ELR (cell line): ENCODE measurements around the gene GDF9.
"Not testable (repeated sequence)": the region's sequence is repeated elsewhere in the genome, so short reads cannot be mapped to it uniquely, and the experiment has no call there.

Source experiments
- DNase-seq: peaks from one replicate; pipeline ENCODE4 v3.0.0-alpha.2; 2015; ENCODE audit warnings: low read depth

The GDF9 gene

DNA sequence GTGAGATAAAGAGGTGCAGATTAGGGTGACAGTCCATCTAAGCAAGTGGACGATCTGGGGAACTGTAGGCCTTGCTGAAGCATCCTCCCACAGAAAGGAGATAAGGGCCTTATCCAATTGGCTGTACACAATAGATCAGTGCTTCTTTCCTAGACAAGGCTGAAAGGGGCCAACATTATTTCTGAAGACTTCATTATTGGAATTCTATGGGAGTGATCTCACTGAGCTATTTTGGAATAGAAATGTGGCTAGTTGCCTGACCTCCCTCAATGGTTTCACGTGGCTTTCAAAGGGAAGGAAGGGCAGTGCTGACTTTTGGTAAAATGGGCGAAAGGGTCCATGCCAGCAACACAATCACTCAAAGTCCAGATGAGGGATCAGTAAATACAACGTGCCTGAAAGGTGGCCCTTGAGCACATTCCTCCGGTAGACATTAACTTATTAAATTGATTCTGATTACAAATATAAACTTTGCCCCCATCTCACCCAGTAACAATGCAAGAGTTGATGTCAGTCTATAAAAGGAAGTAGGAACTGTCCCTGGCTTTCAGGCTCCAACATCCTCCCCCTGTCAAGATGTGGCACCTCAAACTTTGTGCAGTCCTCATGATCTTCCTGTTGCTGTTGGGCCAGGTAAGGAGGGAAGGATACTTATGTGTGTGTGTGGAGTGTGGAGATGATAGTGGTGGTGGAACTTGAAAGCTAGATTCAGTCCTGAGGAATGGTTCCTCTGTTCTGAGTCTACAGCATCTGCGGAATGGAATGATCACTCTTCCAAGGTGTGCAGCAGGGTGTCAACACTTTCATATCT lies 7.1 kb upstream of the GDF9 start, which contains the start of gene LEAP2:
Gene LEAP2, plus strand, starts transcription at position 550 of the 811 bp plus-strand sequence. Its CDS starts 27 bp downstream, at position 577.
- no peak for DNase-seq

DNA sequence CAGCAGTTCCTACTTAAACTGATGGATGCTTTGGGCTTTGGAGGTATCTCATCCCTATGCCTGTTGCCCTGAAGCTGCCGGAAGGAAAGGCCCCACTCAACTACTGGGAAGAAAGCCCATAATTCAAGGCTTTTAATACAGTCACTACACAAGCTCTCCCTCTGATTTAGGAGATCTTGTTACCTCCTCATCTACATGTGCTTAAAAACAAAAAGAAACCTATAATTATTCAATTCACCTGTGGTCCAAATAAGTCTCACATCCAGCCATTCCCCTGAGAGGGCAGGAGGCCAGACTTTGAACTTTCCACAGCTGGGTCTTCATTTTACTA lies 6.5 kb upstream of the GDF9 start:
- no peak for DNase-seq

DNA sequence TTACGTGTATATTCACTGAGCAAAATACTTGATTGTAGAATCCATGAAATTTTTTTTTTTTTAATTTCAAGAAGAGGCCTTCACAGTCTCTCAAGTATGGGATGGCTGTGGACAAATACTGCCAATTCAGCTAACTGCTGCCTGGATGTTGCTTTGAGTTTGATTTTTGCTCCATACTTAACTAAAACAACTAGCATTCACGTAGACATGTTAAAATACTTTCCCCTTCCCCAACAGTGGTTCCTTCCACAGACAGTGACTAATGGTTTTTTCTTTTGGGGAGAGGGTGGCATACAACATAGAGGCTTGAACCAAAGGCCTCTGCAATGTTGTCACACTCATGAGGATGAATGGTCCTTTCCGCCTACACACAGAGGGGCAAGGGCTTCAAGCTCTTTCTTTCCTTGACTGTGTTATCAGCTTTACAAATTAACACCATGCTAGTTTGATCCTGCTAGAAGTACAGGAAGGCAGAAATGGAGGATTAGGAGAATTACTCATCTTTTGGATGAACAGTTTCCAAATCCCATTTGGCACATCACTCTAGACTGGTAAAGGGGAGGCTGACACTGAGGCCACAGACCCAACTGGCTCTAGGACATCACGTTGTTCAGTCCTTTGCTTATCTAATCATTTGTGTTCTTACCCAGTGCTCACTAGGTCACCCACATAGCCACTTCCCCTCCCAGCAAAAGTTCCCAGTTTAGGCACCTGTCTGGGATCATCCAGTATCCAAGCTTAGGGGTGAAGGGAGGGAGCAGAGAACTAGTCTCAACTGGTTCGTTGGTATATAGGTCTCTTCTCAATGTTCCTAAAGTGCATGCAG lies 5.4 kb upstream of the GDF9 start:
- DNase-seq, result no peak

DNA sequence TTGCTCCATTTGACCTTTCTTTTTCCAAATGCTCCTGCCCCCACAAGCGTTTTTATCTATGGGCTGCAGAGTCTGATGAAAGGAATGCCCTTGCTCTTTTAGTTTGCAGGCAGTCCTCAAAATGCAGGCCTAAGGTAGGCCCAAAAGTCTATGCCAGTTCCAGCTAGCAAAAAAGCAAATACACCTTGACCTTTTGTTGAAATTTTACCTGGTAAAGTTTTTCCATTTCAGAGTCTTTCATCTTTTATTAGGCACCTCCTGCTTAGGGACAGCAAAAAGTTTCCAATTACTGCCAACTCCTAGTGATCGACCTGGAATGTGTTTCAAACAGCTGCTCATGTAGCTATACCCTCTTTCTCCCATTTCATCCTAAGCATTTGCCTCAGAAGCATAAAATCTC lies 4.5 kb upstream of the GDF9 start:
- no peak for DNase-seq

DNA sequence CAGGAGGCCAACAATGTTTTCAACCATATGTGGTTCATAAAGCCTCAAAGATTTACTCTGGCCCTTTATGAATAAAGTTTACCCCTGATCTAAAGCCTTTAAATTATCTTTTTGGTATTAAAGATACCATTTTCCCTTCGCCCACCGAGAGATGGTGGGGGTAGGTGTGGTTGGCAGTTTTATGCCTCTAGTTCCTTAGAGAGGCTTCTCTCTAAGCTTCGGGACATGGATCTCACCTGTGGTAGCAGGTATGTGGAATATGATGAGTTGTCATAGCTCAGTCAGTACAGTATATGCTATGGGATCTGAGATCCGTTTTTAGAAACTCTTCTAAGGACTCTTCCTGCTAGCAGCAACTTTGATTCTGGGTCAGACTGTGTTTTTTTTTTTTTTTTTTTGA lies 2.5 kb upstream of the GDF9 start:
- DNase-seq, result no peak

DNA sequence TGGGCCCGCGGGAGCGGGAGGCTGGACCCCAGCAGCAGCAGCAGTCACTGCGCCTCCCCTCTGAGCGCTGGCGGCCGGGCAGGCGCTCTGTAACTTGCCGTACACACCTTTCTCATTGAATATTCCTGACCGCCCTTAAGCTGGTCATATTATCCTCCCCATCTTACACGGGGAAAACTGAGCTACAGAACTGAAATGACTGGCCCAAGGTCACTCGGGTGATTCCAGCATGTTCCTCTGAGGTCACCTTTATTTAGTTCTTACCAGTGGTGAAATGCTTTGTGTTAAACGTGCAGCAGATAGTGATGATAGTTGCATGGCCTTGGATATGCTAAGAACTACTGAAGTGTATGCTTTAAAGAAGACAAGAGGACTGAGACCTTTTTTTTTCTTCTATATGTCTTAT lies 780 bp upstream of the GDF9 start:
- no peak for DNase-seq

DNA sequence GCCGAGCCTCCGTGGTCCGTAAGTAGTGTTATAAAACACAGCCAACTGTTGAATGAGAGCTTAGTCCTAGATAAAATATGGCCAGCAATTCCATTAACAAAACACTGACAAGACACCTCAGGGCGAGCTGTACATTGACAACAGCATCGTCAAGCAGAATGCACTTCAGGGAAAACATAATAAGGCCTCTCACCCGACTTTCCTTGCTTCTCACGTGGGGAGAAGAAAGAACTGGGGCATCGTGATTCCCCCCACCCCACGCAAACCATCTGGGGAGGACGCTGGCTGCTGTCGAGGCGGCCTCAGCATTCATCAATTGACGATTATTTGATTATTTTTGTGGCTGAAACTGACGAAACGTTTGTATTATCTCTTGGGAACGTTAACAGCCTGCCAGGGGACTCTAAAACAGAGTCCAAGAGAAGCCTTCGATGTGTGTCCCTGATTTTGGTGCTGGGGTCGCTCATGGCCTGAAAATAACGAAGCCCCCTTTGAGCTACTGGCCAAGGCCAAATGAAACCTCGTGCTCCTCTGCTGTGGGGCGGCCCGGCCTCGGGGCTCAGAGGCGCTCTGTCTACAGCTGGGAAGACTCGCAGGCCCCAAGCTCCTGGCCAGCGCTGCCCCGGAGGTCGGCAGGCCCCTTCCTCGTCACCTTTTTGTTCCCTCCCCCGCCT lies 464 bp downstream of the GDF9 start:
- DNase-seq, result no peak

DNA sequence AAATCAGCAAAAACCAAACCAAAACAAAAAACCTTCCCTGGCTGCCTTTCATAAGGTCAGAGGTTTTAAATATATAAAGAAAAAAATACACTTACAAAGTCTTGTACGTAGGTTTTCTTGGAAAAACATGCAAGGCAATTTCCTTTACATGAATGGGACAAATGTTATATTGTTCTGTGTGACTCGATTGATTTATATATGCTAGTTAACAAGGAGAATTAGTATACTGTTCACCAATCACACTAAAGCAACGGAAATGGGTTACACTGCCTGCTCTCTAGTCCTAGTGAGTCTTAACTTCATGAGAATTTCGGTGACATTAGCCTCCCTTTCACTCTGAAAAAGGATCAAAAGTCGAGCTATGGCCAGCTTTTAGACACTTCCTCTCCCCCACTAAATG lies 5.5 kb downstream of the GDF9 start:
- DNase-seq, result no peak

DNA sequence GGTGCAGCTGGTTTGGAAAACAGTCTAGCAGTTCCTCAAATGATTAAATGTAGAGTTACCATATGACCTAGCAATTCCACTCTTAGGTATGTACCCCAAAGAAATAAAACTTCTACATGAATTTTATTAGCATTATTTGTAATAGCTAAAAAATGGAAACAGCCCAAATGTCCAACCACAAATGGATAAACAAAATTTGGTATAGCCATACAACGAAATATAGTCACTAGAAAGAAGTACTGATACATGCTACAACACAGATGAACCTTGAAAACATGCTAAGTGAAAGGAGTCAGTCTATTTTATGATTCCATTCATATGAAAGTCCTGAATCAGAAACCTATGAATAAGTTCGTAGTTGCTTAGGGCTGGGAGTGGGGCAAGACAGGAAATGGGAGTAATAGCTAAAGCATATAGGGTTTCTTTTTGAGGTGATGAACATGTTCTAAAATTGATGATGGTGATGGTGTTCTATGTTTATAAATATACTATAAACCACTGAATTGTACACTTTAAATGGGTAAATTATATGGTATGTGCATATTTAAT lies 6.3 kb downstream of the GDF9 start:
- DNase-seq, result peak; percentile 58

DNA sequence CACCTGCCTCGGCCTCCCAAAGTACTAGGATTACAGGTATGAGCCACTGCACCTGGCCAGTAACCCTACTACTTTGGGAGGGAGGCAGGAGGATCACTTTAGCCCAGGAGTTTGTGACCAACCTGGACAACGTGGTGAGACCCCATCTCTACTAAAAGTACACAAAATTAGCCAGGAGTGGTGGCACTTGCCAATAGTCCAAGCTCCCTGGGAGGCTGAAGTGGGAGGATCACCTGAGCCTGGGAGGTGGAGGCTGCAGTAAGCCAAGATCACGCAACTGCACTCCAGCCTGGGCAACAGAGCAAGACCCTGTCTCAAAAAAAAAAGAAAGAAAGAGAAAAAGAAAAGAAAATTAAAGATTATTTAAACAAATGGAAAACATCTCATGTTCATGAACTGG lies 10.3 kb downstream of the GDF9 start:
- DNase-seq, result no peak

DNA sequence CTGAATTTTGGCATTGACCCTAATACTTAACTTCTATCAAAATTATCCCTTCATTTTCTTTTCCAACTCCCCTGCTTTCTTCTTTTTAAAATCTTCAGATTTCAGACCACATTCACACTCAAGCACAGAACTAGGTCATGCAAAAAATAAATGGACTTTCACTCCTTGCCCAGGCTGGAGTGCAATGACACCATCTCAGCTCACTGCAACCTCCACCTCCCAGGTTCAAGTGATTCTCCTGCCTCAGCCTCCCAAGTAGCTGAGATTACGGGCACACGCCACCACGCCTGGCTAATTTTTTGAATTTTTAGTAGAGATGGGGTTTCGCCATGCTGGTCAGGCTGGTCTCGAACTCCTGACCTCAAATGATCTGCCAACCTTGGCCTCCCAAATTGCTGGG lies 11.3 kb downstream of the GDF9 start:
- DNase-seq, result not testable (repeated sequence)

DNA sequence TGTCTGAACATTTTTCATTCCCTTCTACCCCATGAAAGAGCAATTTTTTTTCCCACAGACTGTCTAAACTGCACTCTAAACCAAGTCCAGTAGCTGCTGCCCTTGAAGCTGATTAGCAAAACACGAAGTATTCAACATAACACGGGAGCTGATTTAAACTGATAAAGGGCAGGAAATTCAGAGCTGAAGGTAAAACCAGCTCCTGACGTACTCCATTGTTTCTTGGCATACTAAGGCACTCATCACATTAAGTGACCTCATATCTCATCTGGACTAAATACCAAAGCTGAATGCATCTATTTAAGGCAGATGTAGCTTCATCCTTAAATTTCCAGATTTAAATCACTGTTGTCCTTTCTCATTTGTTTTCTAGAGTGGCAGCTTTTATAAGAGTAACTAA lies 12.0 kb downstream of the GDF9 start:
- DNase-seq, result peak; percentile 35

DNA sequence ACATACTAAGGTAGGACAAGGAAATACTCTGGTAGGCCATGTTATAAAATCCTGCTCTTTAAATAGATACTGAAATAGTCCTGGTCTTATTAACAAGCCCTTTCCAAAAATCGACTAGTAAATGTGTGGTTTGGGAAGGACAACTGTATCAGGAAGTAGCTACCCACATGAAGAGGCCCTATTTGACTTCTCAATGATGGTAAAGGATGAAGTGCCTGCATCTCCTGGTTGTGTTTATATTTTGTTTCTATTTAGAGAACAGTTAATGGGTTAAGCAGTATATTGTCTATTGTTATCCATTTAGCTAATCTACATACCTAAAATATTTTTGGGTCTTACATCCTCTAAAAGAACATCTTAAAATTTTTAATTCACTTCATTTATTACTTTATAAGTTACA lies 12.5 kb downstream of the GDF9 start:
- DNase-seq, result no peak

DNA sequence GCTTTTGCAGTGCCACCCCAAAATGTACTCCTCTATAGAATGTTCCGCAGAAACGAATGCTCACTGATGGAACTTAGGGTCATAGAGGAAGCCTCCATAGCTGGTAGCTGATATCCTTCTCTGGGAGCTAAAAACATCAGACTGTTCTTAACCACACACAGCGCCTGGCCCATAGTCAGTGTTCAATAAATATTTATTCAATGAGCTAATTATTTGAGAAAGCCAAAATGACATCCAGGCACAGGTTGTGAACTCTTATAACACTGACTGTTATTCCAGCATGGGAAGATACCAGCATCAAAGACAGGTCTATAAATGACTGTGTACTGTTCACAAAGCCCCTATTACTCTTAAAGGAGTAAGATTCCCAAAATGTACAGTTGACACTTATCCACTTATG lies 12.9 kb downstream of the GDF9 start:
- DNase-seq, result no peak

DNA sequence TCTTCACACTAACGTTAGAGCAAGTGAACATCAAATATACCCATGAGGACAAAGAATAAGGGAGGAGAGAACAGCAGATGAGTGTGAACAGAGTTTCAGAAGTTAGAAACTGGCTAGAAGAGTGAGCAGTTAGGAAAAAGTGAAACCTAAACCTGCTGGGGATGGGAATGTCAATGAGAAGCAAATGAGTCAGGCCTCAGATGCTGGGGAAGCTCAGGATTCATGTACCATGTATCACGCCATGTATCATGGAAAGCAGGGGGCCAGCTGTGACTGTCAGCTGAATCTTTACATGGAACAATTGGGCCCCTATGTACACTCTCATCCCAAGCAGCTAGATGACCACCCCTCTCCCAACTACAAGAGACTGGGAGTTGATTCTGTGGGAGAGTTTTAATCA lies 16.2 kb downstream of the GDF9 start:
- DNase-seq, result peak; percentile 83

DNA sequence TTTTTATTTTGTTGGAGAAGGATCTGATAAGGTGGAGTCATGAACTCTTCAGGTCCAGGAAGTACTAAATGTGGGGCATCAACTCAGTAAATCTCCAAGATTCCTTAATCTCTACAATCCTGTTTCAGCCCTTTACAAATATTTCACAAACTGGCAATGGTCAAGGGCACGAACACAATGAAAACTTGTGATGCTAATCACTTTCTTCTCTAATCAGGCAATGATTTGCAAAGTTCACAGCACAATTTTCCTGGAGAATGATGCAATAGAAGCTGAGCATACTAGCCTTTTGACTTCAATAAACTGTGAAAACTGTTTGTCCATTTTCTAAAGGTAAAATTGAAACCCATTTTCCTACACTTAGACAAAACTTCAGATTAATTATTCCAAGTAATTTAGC lies 16.9 kb downstream of the GDF9 start:
- no peak for DNase-seq

DNA sequence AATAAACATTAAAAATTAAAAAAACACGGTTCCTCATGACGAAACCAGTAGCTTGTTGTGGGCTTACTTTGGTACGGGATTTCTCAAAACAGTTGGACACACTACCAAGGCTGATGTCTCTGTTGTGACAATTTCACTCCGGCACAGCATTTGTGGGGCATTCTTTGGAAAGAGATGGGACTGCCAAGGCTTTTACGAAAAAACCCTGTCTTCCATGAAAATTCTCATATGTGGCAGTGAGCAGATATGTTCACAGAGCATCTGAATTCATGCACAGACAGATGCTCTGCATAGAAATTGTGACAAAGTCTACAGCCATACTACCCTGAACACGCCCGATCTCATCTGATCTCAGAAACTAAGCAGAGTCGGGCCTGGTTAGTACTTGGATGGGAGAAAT lies 18.0 kb downstream of the GDF9 start:
- no peak for DNase-seq

DNA sequence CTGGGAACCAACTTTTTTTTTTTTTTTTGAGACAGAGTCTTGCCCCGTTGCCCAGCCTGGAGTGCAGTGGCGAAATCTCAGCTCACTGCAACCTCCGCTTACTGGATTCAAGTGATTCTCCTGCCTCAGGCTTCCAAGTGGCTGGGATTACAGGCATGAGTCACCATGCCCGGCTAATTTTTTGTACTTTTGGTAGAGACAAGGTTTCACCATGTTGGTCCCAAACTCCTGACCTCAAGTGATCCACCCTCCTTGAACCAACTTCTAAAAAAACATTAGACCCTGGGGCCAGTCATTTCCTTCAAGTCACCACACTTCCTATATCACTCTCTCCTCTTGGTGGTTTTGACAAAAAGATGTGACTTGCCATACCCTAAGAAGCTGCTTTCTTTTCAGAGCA lies 25.0 kb downstream of the GDF9 start:
- DNase-seq, result peak; percentile 59

DNA sequence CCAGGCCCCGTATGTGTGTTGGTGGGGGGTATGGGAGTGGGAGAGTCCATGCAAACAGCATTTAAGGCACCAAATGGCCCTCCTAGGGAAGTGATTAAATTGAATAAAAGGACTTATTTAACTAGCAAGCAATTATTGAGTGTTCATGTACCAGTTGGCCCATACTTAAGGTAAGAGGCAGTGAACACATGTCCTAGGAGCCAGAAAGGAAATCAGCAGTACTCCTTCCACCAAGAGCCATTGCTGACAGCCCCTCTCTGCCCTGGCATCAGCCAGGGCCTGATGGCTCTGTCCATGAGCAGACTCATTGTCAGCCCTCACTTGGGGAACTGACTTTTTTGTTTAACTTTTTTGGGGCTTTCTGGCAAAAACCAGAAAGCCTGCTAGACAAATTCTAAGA lies 25.4 kb downstream of the GDF9 start:
- DNase-seq, result no peak

DNA sequence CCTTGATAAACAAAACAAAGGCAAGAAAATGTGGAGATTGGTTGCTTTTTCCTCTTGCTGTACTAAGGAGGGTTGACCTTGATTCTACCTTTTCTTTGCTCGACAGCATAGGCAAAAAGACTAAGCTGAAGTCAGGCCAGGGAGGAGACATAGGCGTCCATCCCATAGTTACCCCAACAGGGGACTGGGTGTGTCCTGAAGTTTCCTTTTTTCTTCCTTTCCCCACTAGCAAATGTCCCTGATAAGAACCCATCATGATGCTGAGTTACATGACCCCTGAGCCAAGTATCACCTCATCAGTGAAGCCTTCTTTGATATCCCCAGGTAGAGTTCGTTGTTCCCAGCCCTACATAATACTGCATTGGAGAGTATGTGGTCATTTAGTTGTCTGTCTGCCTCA lies 26.0 kb downstream of the GDF9 start:
- no peak for DNase-seq

DNA sequence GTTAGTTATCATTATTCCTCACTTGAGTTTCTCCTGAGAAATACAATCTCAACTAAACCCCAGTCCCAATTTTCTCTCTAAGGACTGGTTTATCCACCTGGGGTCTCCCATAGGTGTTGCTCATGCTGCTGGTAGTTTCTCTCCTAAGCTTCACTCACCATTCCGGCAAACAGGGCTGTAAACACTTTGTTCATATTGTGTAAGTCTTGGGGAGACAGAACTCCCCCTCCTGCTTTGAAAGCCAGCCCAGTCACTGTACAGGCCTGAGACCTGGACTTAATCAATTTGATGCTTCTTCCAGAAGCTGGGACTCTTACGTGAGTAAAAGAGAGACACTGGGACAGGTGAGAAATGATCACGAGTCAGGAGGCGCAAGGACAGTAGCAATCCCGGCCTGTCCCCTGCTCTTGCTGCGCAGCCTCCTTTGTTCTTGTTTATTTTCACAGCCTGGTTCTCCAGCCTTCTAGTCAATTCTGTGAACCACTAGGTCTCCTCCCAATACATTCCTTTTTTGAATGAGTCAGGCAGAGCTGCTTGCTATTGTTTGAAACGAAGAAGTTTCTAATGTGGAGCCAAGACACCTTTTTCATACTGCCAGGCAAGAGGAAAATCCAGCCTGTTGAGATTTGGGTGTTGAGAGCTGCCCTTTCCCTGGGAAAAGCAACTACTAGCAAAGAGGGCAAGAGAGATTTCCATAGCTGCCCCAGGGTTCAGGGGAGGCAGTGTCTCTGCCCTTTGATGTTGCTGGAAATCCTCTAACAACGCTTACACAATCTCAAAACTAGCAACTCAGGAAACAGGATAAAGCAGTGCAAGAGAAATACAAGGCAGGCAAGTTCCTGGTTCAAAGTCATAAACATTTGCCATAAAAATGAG lies 26.6 kb downstream of the GDF9 start:
- peak; percentile 71 for DNase-seq
